ENCODE results near the gene PRKD2.

The PRKD2 gene

GRCh38 chr19:46700704-46701103, 16.2 kb downstream of the PRKD2 start:
- no peak for DNase-seq (ENCODE audit: low read depth)

GRCh38 chr19:46698395-46699321, 18.3 kb downstream of the PRKD2 start:
- no peak for DNase-seq (ENCODE audit: low read depth)

GRCh38 chr19:46697204-46697960, 19.5 kb downstream of the PRKD2 start:
- no peak for DNase-seq (ENCODE audit: low read depth)

GRCh38 chr19:46696866-46697203, 20.1 kb downstream of the PRKD2 start:
- no peak for DNase-seq (ENCODE audit: low read depth)

GRCh38 chr19:46696052-46696451, 20.9 kb downstream of the PRKD2 start:
- DNase-seq (ENCODE audit: low read depth) = no peak

GRCh38 chr19:46693760-46694159, 23.2 kb downstream of the PRKD2 start:
- no peak for DNase-seq (ENCODE audit: low read depth)

GRCh38 chr19:46692918-46693722, 23.8 kb downstream of the PRKD2 start:
- DNase-seq (ENCODE audit: low read depth) = no peak

- no peak for DNase-seq (ENCODE audit: low read depth)
These were observed 25.0 kb downstream of the PRKD2 start for GRCh38 chr19:46691948-46692347.

- DNase-seq (ENCODE audit: low read depth) = no peak
These were observed 25.8 kb downstream of the PRKD2 start for GRCh38 chr19:46691104-46691503.

GRCh38 chr19:46689358-46689757, 27.6 kb downstream of the PRKD2 start:
- DNase-seq (ENCODE audit: low read depth) = no peak

- DNase-seq (ENCODE audit: low read depth) = no peak
These were observed 29.3 kb downstream of the PRKD2 start for GRCh38 chr19:46687438-46688145.

GRCh38 chr19:46685189-46685588, 31.7 kb downstream of the PRKD2 start:
- no peak for DNase-seq (ENCODE audit: low read depth)

GRCh38 chr19:46678110-46678732, 38.7 kb downstream of the PRKD2 start:
- DNase-seq (ENCODE audit: low read depth) = peak; percentile 14

GRCh38 chr19:46674416-46675178, 42.3 kb downstream of the PRKD2 start:
- DNase-seq (ENCODE audit: low read depth) = no peak

- no peak for DNase-seq (ENCODE audit: low read depth)
These were observed 46.1 kb downstream of the PRKD2 start for GRCh38 chr19:46670813-46671212.

GRCh38 chr19:46668662-46669061, 48.3 kb downstream of the PRKD2 start:
- no peak for DNase-seq (ENCODE audit: low read depth)

- DNase-seq (ENCODE audit: low read depth) = no peak
These were observed 51.8 kb downstream of the PRKD2 start for GRCh38 chr19:46665072-46665471.

- peak; percentile 47 for DNase-seq (ENCODE audit: low read depth)
These were observed 55.0 kb downstream of the PRKD2 start for GRCh38 chr19:46661735-46662592.

- DNase-seq (ENCODE audit: low read depth) = peak; percentile 100
These were observed 55.7 kb downstream of the PRKD2 start, which contains the start of gene DACT3 for GRCh38 chr19:46661020-46661731. DACT3 (minus strand) TSS chr19:46661182; CDS start chr19:46661064, 118 bp downstream.

Measured in activated gamma-delta T cell treated with anti-CD3 and anti-CD28 coated beads, Interleukin-2, amount 50 U/mL, for 16 hours (primary cell).